Measurements from ENCODE around the gene KRT76. TPM values are rescaled to one million over a fixed set of nuclear protein-coding genes. Genes with fewer than 3 reads are reported as not detected.
"Not testable (repeated sequence)": the region's sequence is repeated elsewhere in the genome, so short reads cannot be mapped to it uniquely, and the experiment has no call there.

Gene KRT76
- total RNA-seq, 1 donor from 2014 or later = not detected

DNA sequence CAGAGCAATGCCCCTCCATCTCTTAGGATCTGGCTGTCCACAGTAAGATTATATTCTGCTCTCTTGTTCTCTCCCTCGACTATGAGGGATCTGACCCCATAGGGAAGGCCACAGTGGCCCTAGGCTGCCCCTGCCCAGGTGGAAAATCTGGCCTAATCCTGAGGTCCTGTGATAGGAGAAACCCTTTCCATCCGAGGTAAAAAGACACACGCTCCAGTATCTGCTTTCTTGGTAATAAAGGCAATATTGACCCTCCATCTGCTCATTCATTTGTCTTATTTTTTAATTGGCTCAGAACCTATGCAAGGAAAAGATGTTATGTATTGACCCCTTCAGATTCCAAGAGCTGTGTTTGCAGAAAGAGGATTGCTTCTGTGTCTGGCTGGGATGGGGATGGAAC lies 9.7 kb downstream of the KRT76 start:
- ATAC-seq = no peak

DNA sequence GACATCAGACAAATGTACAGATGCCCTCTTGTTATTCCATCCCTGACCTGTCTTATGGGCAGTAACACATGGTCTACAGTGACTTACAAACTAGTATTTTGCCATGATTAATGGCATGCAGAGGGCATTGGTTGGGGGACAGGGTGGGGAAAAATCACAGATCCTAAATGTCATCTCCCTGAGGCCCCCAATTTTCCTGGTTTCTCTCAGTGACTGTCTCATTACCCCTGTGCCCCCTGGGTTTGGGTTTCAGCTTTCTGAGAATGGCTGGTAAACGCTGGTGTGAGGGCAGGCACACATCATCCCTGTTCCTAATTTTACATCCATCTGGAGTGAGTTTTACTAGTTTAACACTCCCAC lies 10.1 kb downstream of the KRT76 start:
- no peak for ATAC-seq
- intact Hi-C loops (cut with micrococcal nuclease) = no loop called here
- DNase-seq = no peak

More for the DNA sequence above, 9.7 kb downstream of the KRT76 start:
- intact Hi-C loops (cut with micrococcal nuclease) = no loop called here
- DNase-seq = no peak

DNA sequence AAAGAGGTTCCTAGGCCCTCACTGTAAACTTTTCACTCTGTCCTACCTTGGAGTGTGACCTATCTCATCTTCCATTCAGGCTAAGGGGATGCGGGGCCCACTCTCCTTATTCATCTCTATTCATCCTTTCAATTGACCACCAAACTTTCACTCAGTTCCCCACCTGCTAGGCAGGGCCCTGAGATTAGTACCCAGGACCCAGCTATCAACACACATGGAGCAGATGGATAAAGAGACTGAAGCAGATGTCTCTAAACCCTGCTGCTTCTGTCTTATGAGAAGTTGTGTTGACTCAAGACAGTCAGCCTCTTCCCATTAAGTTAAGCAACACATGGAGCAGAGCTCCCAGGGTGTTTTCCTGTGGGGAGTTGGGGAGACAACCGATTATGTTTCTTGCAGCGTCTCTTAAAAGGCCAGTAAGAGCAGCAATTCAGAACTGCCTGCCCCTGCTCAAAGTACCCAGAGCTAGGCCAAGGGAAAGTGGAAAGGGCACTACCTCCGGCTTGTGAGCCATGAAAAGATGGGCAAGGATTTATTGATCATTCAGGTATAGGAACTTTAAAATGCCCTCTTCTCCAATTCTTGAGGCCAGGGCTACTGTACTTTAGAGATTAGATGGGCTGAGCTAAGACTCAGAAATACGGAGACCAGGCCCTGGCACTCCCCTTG lies 10.7 kb downstream of the KRT76 start:
- no peak for DNase-seq
- no peak for ATAC-seq
- intact Hi-C loops (cut with micrococcal nuclease) = no loop called here

DNA sequence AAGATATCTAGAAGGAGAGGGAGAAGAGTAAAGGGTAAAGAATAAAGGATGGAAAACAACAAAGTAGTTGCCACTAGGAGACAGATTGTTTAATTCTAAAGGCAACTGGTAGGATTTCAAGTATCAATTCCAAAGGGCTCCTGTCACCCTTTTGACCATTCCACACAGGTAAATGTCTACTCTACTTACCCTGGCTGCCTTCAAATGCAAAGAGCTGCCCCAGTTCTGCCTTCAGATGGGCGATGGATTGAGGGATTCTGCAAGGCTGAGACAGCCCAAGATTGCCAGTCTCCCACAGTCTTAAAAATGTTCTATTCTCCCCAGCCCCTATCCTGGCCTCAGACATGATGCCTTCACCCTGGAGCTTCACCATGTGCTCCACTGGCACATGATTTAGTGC lies 11.4 kb downstream of the KRT76 start:
- no peak for ATAC-seq
- intact Hi-C loops (cut with micrococcal nuclease) = no loop called here
- DNase-seq = no peak

DNA sequence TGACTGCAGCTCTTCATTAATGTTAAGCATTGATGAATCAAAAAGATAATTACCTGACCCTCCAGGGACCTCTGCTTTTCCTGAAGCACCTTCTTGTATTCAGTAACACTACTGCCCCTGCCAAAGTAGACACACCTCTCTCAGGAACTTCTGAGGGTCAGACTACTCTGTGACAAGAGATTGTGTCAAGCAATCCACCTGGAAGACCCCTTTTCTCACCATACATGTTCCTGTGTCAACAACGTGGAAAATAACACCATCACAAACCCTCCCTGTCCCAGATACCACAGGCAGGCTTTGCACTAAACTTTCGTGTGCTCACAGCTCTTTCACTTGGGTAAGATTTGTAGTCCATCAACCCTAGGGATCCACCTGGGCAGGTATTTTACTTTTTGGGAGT lies 13.2 kb downstream of the KRT76 start:
- ATAC-seq = no peak
- intact Hi-C loops (cut with micrococcal nuclease) = no loop called here
- no peak for DNase-seq

DNA sequence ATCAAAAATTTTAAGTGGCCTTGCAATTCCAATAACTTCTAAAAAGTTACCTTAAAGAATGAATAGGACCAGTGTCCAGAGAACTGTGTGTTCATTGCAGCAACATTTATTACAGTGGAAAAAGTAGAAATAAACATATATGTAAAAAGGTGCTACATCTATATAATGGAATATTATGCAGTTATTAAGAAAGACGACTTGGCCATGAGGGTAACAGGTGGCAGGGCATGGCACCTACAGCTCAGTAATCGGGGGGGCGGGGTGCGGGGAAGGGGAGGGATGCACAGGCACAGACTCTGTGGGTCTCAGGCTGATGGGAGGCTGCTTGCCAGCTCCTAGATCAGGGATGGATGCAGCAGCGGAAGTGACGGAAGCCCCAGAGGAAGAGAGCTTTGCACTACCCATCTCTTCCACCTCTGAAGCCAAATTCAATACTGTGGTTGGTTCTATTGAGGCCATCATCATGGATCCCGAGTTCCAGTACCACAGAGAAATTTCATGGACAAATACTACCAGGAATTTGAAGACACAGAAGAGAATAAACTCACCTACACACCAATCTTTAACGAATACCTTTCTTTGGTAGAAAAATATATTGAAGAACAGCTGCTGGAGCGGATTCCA lies 14.0 kb downstream of the KRT76 start:
- intact Hi-C loops (cut with micrococcal nuclease) = no loop called here
- ATAC-seq (no peak), DNase-seq (no peak)

DNA sequence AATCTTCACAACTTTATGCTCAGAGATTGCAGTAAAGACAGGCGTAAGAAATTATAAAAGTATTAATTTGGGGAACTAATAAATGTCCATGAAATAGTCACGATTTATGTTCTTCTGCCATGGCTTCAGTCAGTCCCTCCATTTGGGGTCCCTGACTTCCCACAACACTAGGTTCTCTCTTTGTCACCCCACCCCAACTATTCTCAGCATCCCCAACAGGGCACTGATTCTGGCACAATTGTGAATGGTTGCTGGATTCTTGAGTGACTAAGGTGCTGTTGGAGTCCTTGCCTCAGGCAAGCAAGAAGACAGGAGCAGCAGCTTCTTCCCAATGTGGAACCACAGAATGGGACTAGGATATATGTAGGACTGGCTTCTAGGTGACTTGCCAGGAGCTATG lies 15.3 kb downstream of the KRT76 start:
- no peak for DNase-seq
- no peak for ATAC-seq
- intact Hi-C loops (cut with micrococcal nuclease) = no loop called here

DNA sequence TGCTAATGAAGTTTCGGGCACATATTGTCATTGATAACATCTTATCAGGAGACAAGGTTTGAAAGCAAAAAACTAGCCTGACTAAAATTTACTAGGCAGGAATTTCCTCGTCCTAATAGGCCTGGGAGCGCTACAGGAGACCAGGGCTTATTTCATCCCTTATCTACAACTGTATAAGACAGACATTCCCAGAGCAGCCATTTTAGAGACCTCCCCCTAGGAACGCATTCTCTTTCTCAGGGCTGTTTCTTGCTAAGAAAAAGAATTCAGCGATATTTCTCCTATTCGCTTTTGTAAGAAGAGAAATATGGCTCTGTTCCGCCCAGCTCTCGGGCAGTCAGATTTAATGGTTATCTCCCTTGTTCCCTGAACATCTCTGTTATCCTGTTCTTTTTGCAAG lies 15.9 kb downstream of the KRT76 start:
- intact Hi-C loops (cut with micrococcal nuclease); DNase-seq; ATAC-seq: not testable (repeated sequence)

DNA sequence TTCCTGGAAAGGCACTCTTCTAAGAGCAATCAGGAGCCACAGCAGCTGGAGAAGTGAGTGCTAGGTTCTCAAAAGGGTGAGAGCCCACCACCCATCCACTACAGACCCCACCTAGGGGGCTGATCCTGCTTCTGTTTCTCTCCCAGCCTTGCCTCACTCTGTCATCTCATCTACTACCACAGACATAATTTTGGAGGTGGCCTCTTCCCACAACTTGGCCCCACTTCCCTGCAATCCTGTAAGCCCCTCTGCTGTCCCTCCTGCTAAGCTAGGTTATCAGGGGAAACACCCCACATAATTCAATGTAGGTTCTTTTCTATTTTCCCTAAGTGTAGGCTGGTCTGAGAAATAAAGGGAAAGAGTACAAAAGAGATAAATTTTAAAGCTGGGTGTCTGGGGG lies 16.5 kb downstream of the KRT76 start:
- DNase-seq (no peak), ATAC-seq (no peak)
- intact Hi-C loops (cut with micrococcal nuclease) = no loop called here

DNA sequence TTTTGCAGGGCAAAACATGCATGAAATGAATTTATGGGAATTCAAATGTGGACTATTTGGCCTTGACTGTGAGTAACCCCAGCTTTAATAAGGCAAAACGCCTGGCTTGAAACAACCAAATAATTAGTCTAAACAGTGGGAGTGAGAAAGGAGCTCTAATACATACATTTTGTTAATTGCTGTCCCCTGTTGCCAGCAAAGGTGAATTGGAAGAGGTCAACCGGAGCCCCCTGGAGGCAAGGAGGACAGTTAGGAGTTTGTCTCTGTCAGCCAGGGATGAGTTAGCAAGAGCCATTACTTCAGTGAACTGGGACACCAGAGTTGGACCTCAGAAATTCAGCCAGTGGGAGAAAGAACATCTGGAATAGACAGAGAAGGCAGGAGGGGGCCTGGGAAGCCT lies 17.4 kb downstream of the KRT76 start:
- DNase-seq = no peak
- no peak for ATAC-seq
- intact Hi-C loops (cut with micrococcal nuclease) = no loop called here

DNA sequence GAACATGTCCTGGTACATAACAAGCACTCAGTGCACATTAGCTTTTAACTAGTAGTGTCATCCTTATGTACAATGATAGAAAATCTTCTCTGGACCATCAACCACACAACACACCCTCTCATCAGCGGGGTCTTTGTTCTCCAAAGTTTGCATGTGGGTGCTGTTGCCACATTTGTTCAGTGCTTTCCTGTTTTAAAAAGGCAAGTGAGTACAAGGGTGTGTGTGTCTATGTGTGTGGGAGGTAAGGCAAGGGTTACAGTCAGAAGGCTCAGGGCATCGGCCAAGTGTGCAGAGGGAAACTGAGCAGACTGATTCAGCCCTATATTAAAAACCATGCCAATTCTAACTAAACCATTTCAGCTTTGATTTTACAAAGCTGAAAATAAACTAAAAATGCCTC lies 17.9 kb downstream of the KRT76 start:
- intact Hi-C loops (cut with micrococcal nuclease) = no loop called here
- DNase-seq (no peak), ATAC-seq (no peak)

DNA sequence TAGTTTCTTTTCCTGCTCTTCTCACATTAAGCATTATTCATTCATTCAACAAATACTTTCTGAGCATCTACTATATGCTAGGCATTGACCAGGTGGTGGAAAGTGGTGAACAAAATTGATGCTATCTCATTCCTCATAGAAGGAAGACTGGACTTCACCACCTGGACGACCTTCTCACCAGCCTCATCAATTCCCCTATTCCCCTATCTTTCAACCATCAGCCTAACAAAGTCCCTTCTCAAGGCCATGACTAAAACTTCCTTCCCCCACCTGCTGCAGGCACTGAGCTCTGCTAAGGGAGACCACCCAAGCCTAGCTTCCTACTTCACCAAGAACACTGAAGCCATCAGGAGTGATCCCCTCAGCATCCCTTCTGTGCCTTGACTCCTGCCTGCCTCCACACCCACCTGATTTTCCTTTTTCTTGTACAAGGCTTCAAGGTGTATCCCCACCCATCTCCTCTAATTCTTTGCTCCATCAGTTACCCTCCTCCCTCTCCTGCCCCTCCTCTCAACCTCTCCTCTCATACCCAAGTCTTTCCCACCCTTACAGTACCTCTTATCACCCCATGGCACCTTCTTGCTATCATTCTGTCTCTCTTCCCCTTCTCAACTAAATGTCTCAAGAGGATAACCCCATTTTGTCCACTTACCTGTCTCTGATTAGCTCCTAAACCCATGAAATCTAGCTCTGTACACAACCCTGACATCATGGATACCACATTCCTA lies 19.5 kb downstream of the KRT76 start:
- DNase-seq (no peak), ATAC-seq (no peak)
- intact Hi-C loops (cut with micrococcal nuclease) = no loop called here

DNA sequence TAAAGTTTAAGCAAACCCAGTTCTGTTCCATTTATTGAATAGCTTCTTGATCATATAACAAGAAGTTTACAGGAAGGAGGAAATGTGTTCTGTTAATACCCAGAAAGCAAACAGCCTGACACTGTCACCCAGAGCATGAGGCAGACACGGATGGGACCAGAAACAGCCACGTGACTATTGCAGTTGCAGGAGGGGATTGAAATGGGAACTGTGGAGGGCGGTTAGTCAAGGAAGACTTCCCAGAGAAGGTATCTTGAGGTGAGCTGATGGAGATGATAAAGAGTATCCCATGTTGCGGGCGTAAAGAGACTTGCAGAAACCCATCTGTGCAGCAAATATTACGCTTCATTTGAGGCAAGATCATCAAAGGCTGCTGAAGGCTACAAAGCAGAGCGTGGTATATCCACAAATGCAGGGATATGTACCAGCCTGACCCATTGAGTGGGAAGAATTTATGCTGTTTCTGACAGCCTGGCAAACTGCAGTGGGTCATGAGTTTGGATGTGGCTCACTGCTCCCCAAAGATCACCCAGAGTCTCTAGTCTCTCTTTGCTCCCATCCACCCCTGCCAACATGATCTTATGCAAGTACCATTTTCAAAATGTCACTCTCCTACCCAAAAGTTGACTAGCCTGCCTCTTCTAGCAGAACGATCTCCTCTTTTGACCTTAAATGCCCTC lies 20.7 kb downstream of the KRT76 start:
- no peak for ATAC-seq
- DNase-seq = no peak
- intact Hi-C loops (cut with micrococcal nuclease) = no loop called here

DNA sequence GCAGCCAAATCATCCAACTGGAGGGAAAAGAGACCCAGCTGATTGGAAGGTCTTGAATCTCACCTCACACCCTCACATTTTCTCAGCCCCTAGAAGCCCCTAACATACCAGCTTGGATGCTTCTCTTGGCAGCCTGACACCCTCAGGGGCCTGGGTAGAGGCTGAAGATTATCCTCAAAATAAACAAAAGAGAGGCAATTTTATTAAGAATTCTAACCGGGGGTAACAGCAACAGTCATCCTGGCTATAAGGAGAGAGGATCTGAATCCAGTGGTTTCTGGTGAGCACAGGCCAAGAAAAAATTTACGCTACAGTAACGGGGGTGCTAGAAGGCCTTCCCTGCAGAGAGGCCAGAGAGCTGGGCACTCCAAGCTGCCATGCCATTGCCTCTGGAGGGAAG lies 21.6 kb downstream of the KRT76 start:
- DNase-seq (no peak), ATAC-seq (no peak)
- intact Hi-C loops (cut with micrococcal nuclease) = no loop called here

DNA sequence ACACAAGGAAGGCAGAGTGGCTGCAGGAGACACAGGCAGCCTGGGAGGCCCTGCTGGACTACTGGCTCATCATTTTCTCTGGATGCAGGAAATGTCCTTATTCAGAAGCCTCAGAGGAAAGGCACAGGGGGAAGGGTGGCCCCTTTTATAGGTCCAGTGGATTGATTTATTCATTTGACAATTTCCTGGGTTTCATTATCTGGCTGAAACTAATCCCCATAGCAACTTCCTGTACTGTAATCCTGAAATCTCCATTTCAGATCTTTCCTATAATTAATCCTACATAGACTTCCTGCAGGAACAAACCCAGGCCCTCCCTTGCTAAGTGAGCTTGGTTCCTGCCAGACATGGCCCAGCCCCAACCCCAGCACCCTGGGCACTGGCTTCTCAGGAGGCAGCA lies 23.0 kb downstream of the KRT76 start:
- ATAC-seq (no peak), DNase-seq (no peak)
- intact Hi-C loops (cut with micrococcal nuclease) = no loop called here

DNA sequence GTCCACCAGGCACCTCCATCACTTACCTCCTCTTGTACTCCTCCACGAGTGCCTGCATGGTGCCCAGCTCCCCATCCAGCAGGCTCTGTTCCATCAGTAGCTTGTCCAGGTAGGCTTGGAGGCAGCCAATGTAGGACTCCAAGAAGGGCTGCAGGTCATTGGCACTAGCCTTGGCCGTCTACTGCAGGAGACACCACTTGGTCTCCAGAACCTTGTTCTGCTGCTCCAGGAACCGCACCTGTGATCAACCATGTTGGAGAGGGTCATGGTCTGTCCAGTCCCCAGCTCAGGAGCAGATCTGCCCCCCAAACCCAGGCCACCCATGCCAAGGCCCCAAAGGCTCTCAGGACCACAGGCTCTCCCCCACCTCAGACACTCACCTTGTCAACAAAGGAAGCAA lies 23.9 kb downstream of the KRT76 start:
- intact Hi-C loops (cut with micrococcal nuclease) = no loop called here
- DNase-seq (no peak), ATAC-seq (no peak)

DNA sequence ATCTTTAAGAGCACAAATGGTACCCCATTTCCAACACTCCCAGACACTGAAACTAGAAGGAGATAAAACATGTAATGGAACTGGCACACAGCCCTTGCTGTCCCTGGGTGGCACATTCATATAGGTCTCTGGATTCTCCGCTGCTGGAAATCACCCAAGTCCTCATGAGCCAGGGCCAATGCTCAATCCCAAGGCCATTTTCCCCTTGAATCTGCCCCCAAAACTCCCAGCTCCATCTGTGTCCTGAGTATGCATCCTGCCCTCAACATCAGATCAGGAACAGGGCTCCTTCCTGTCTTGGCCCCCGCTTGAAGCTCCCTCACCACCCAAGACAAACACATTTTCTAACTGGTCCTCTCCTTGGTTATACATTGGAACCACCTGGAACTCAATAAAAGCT lies 24.6 kb downstream of the KRT76 start:
- intact Hi-C loops (cut with micrococcal nuclease) = no loop called here
- DNase-seq = no peak

DNA sequence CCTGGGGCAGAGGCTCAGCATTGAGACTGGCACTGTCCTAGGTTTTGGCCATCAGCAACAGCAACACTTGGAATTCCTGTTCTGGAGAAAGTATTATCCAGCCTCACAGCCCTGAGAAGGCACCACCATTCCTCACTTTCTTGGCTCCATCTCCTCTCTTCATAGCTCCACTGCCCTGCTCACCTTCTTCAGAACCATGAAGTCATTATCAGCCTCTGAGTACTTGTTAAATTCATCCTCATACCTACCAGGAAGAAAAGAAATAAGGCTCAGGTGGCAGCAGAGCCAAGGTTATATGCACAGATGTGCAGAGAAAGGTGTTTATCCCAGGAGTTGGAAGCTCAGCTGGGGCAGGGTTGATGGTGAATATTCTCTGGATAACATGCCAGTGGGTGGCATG lies 25.4 kb downstream of the KRT76 start:
- intact Hi-C loops (cut with micrococcal nuclease) = no loop called here
- ATAC-seq (no peak), DNase-seq (no peak)

More for the DNA sequence above, 24.6 kb downstream of the KRT76 start:
- no peak for ATAC-seq

DNA sequence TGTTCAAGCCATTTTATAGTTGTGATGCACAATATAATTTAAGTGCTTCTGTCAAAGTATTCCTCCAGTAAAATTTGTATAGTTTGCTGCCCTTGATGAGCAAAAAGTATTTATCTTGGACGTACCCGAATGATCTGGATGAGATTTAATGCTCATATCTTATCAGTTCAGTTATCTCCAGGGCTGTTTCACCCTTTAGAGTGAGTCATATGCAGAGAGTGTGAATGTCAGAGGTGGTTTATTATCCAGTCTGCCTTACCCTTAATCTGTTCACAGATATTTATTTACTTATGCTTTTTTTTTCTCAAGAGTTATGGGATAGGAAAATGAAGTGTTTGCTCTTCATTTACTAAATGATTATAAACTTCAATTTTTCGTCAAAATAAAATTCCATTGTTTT lies 26.6 kb downstream of the KRT76 start:
- intact Hi-C loops (cut with micrococcal nuclease); DNase-seq; ATAC-seq: not testable (repeated sequence)

DNA sequence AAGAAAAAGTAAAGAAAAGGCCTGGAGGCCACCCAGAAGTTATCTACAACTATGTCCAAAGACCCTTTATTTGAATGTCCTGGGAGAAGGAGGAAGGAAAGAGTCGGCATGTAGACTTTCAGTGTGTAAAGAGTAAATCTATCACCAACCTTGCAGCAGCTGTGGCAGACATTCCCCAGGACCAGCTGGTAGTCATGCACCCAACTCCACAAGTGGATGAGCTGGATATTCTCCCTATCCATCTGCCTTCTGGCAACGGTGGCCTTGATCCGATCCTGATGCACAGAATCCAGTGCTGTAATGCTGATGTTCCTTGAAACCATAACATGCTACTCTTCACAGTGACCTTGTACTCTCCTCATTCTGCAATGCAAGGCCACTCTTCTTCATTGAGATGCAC lies 27.3 kb downstream of the KRT76 start:
- ATAC-seq (no peak), DNase-seq (no peak)
- intact Hi-C loops (cut with micrococcal nuclease) = no loop called here

Measured in left ventricle myocardium superior (tissue), 1 donor.